Measurements from ENCODE around the gene PGAP3. TPM values are rescaled to one million over a fixed set of nuclear protein-coding genes. Genes with fewer than 3 reads are reported as not detected.
"Not testable (repeated sequence)": the region's sequence is repeated elsewhere in the genome, so short reads cannot be mapped to it uniquely, and the experiment has no call there.

PGAP3 gene
- total RNA-seq, 1 donor from 2014 or later, result 17.7 TPM

DNA sequence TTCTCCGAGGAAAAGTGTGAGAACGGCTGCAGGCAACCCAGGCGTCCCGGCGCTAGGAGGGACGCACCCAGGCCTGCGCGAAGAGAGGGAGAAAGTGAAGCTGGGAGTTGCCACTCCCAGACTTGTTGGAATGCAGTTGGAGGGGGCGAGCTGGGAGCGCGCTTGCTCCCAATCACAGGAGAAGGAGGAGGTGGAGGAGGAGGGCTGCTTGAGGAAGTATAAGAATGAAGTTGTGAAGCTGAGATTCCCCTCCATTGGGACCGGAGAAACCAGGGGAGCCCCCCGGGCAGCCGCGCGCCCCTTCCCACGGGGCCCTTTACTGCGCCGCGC lies 11.9 kb upstream of the PGAP3 start, which contains the start of gene ERBB2:
Gene ERBB2, plus strand, starts transcription at position 247 of the 330 bp plus-strand sequence. CDS start 175 bp downstream, outside the sequence.
- Histone ChIP-seq H3K27ac (peak within 1 kb of the TSS; percentile 77), H3K4me1 (peaks cover 42% of the 10 kb centered on the region), H3K9me3 (no peaks in the 10 kb centered on the region), H3K4me3 (peak within 1 kb of the TSS; percentile 69 to 72), H3K36me3 (no peaks in the 10 kb centered on the region), H3K27me3 (no peaks in the 10 kb centered on the region)
- DNase-seq (ENCODE audit: extremely low spot score in 2 of 2), result no peak
- intact Hi-C loops (cut with DNase I), result no loop called here
- TF ChIP-seq, protein P1, sequence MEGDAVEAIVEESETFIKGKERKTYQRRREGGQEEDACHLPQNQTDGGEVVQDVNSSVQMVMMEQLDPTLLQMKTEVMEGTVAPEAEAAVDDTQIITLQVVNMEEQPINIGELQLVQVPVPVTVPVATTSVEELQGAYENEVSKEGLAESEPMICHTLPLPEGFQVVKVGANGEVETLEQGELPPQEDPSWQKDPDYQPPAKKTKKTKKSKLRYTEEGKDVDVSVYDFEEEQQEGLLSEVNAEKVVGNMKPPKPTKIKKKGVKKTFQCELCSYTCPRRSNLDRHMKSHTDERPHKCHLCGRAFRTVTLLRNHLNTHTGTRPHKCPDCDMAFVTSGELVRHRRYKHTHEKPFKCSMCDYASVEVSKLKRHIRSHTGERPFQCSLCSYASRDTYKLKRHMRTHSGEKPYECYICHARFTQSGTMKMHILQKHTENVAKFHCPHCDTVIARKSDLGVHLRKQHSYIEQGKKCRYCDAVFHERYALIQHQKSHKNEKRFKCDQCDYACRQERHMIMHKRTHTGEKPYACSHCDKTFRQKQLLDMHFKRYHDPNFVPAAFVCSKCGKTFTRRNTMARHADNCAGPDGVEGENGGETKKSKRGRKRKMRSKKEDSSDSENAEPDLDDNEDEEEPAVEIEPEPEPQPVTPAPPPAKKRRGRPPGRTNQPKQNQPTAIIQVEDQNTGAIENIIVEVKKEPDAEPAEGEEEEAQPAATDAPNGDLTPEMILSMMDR (IDR thresholded peaks at IDR 0.05), result no peak
- TF ChIP-seq POLR2A (IDR thresholded peaks at IDR 0.05) (peak in 1 of 2 donors; percentile 24), POLR2AphosphoS5 (IDR thresholded peaks at IDR 0.05; ENCODE audit: insufficient read depth in 1 of 2, low read depth in 1 of 2) (peak; percentile 45 to 87)

- DNase-seq (ENCODE audit: extremely low spot score in 2 of 2); H3K27me3 ChIP-seq; intact Hi-C loops (cut with DNase I); H3K9me3 ChIP-seq; H3K36me3 ChIP-seq: not testable (repeated sequence)
- Histone ChIP-seq H3K4me1 (peaks cover 37% of the 10 kb centered on the region), H3K27ac (peak overlapping the region; percentile 77), H3K4me3 (peak overlapping the region; percentile 69 to 72)
These were observed 11.4 kb upstream of the PGAP3 start for GRCh38 chr17:39699157-39699817.

DNA sequence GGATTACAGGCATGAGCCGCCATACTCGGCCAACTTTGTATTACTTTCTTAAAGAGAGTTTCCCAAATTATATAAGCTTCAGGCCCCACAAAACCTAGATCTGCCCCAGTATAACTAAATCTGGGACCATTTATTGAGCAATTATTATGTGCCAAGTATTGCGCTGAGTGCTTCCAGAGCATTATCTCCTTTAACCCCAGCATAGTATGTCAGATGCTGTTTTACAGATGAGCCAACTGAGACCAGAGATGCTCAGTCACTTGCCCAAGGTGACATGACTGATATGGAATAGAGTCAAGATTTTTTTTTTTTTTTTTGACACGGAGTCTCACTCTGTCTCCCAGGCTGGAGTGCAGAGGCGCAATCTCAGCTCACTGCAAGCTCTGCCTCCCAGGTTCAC lies 10.1 kb upstream of the PGAP3 start:
- Histone ChIP-seq H3K4me3 (no peak overlapping the region), H3K4me1 (peaks cover 28% of the 10 kb centered on the region), H3K9me3 (no peaks in the 10 kb centered on the region), H3K27ac (no peak overlapping the region), H3K27me3 (no peaks in the 10 kb centered on the region), H3K36me3 (no peaks in the 10 kb centered on the region)
- intact Hi-C loops (cut with DNase I), result no loop called here
- no peak for DNase-seq (ENCODE audit: extremely low spot score in 2 of 2)
- TF ChIP-seq POLR2AphosphoS5 (IDR thresholded peaks at IDR 0.05; ENCODE audit: insufficient read depth in 1 of 2, low read depth in 1 of 2) (no peak), POLR2A (IDR thresholded peaks at IDR 0.05) (no peak)
- TF ChIP-seq, protein P1 (IDR thresholded peaks at IDR 0.05), result no peak

- H3K27me3 ChIP-seq, result no peaks in the 10 kb centered on the region
- no peaks in the 10 kb centered on the region for H3K9me3 ChIP-seq
- H3K27ac ChIP-seq, result no peak overlapping the region
- no peak overlapping the region for H3K4me3 ChIP-seq
- TF ChIP-seq, protein P1 (IDR thresholded peaks at IDR 0.05), result no peak
- TF ChIP-seq POLR2A (IDR thresholded peaks at IDR 0.05) (no peak), POLR2AphosphoS5 (IDR thresholded peaks at IDR 0.05; ENCODE audit: insufficient read depth in 1 of 2, low read depth in 1 of 2) (no peak)
- H3K36me3 ChIP-seq, result no peaks in the 10 kb centered on the region
- peaks cover 15% of the 10 kb centered on the region for H3K4me1 ChIP-seq
- intact Hi-C loops (cut with DNase I), result no loop called here
- DNase-seq (ENCODE audit: extremely low spot score in 2 of 2), result no peak
These were observed 8.9 kb upstream of the PGAP3 start for GRCh38 chr17:39696731-39697130.

DNA sequence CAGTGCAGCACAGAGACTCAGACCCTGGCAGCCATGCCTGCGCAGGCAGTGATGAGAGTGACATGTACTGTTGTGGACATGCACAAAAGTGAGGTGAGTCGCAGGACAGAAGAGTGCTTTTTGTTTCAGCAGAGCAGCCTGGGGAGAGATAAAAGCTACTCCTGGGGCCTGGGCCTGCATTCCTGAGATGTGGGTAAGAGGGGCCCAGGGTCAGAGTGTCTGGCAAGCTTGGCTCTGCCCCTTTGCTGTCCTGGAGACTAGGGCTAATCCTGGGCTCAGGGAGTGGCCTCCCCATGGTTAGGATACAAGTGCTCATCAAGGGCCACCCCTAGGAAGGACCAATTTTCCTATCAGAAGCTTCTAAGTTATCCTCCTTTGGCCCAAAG lies 7.2 kb upstream of the PGAP3 start:
- H3K27me3 ChIP-seq, result no peaks in the 10 kb centered on the region
- TF ChIP-seq POLR2AphosphoS5 (IDR thresholded peaks at IDR 0.05; ENCODE audit: insufficient read depth in 1 of 2, low read depth in 1 of 2) (no peak), POLR2A (IDR thresholded peaks at IDR 0.05) (no peak)
- TF ChIP-seq, protein P1 (IDR thresholded peaks at IDR 0.05), result no peak
- no peaks in the 10 kb centered on the region for H3K36me3 ChIP-seq
- no peak overlapping the region for H3K27ac ChIP-seq
- H3K4me1 ChIP-seq, result peaks cover 6% of the 10 kb centered on the region
- H3K4me3 ChIP-seq, result no peak overlapping the region
- H3K9me3 ChIP-seq, result no peaks in the 10 kb centered on the region
- no peak for DNase-seq (ENCODE audit: extremely low spot score in 2 of 2)
- intact Hi-C loops (cut with DNase I), result no loop called here

Measured in vagina (tissue), 2 donors.